GM23338 (cell line): ENCODE data around the gene FAM110A. TPM values are rescaled to one million over a fixed set of nuclear protein-coding genes. Genes with fewer than 3 reads are reported as not detected.

Source experiments
- ATAC-seq: fragments of 200-7000 bp; cut with Tn5 transposase; 3 replicates; pipeline ENCODE4 v1.9.1; 2020
- DNase-seq: peaks from one replicate; pipeline ENCODE4 v3.0.0-alpha.2; 2015; ENCODE audit warnings: low spot score
- H2AFZ ChIP-seq: fragments of 200-600 bp; sonication (generic); 2 replicates; pipeline ENCODE4 v1.8.0; 2016; ENCODE audit warnings: antibody characterized with exemption, mild to moderate bottlenecking, moderate library complexity
- H3F3A ChIP-seq: fragments of 200-600 bp; sonication (generic); replicated peaks from 2 replicates; pipeline ENCODE4 v1.8.0; 2017; ENCODE audit warnings: antibody characterized with exemption, mixed run types, low read depth
- H3K27ac ChIP-seq: fragments of 200-600 bp; sonication (generic); 2 replicates; pipeline ENCODE4 v1.6.1; 2016; ENCODE audit warnings: low read depth
- H3K27me3 ChIP-seq: fragments of 200-600 bp; sonication (generic); 2 replicates; pipeline ENCODE4 v1.8.0; 2016; ENCODE audit warnings: mild to moderate bottlenecking, mixed run types, moderate library complexity; ENCODE audit not compliant: insufficient read depth
- H3K36me3 ChIP-seq: fragments of 200-600 bp; sonication (generic); 2 replicates; pipeline ENCODE4 v1.8.0; 2016; ENCODE audit warnings: mild to moderate bottlenecking; ENCODE audit not compliant: insufficient read depth
- H3K4me1 ChIP-seq: fragments of 200-600 bp; sonication (generic); 2 replicates; pipeline ENCODE4 v1.8.0; 2016; ENCODE audit warnings: mild to moderate bottlenecking, moderate library complexity; ENCODE audit not compliant: insufficient read depth
- H3K4me2 ChIP-seq: fragments of 200-600 bp; sonication (generic); 2 replicates; pipeline ENCODE4 v1.7.1; 2017; ENCODE audit warnings: mixed run types
- H3K4me3 ChIP-seq: fragments of 200-600 bp; sonication (generic); 2 replicates; pipeline ENCODE4 v1.6.1; 2016; ENCODE audit warnings: mixed run types
- H3K79me2 ChIP-seq: fragments of 200-600 bp; sonication (generic); replicated peaks from 2 replicates; pipeline ENCODE4 v1.8.0; 2017; ENCODE audit warnings: mild to moderate bottlenecking; ENCODE audit not compliant: insufficient read depth
- H3K9me2 ChIP-seq: fragments of 200-600 bp; sonication (generic); 2 replicates; pipeline ENCODE4 v1.8.0; 2017; ENCODE audit not compliant: insufficient read depth
- H4K20me1 ChIP-seq: fragments of 200-600 bp; sonication (generic); replicated peaks from 2 replicates; pipeline ENCODE4 v1.8.0; 2017; ENCODE audit warnings: mild to moderate bottlenecking; ENCODE audit not compliant: insufficient read depth
- H3K27ac Mint-ChIP-seq: 2 replicates; pipeline ENCODE4 v1.8.0; 2020; ENCODE audit warnings: inconsistent platforms, mild to moderate bottlenecking, moderate library complexity, mixed read lengths
- H3K27me3 Mint-ChIP-seq: 3 replicates; pipeline ENCODE4 v1.8.0; 2022; ENCODE audit warnings: low read depth, mild to moderate bottlenecking, moderate library complexity, mixed read lengths, inconsistent platforms; ENCODE audit not compliant: insufficient read depth, poor library complexity
- H3K36me3 Mint-ChIP-seq: 3 replicates; pipeline ENCODE4 v1.8.0; 2021; ENCODE audit warnings: low read depth, mild to moderate bottlenecking, inconsistent platforms, moderate library complexity, mixed read lengths
- H3K4me1 Mint-ChIP-seq: 3 replicates; pipeline ENCODE4 v1.8.0; 2020; ENCODE audit warnings: mild to moderate bottlenecking, inconsistent platforms, mixed read lengths
- H3K4me3 Mint-ChIP-seq: 3 replicates; pipeline ENCODE4 v1.8.0; 2021; ENCODE audit warnings: moderate library complexity, mild to moderate bottlenecking, inconsistent platforms, mixed read lengths
- H3K9me3 Mint-ChIP-seq: 3 replicates; pipeline ENCODE4 v1.8.0; 2020; ENCODE audit warnings: moderate library complexity, mild to moderate bottlenecking, inconsistent platforms, mixed read lengths
- CREB1 ChIP-seq: fragments of 250-450 bp; sonication (Bioruptor Pico); IDR thresholded peaks from 2 replicates; pipeline ENCODE4 v1.5.0; 2020; ENCODE audit warnings: low read depth, mild to moderate bottlenecking, moderate library complexity
- CTCF ChIP-seq, 2 experiments: fragments of 200-600 bp in 1 of 2; sonication (generic) in 1 of 2; conservative IDR thresholded peaks; 2 replicates each; pipeline versions ENCODE4 v1.5.1 to v1.6.1; 2016 to 2017; ENCODE audit warnings: antibody characterized with exemption in 2 of 2, low read depth in 2 of 2, mild to moderate bottlenecking in 2 of 2, moderate library complexity in 1 of 2
- ETS1 ChIP-seq: IDR thresholded peaks from 2 replicates; pipeline ENCODE4 v1.6.1; 2016; ENCODE audit warnings: antibody characterized with exemption
- POLR2AphosphoS5 ChIP-seq: IDR thresholded peaks from 2 replicates; pipeline ENCODE4 v1.6.1; 2016; ENCODE audit warnings: antibody characterized with exemption, low read depth
- ZNF114 ChIP-seq: fragments of 250-450 bp; sonication (Bioruptor Pico); IDR thresholded peaks from 2 replicates; pipeline ENCODE4 v1.5.0; 2020; ENCODE audit warnings: mild to moderate bottlenecking, moderate library complexity
- polyA plus RNA-seq: library from polyadenylated mRNA; unstranded; fragments of >200 nt; fragmentation: Nextera tagmentation; extraction: Ambion mirVana; gene quantifications from 2 replicates; pipeline ENCODE4 v1.2.1, GENCODE V29; 2016
- total RNA-seq: library from RNA; depleted of rRNA; stranded (reverse); fragments of >200 nt; shearing (Covaris generic); gene quantifications from 2 replicates; pipeline ENCODE4 v1.2.3, GENCODE V29; 2014
- TF ChIP-seq, protein P1 (sequence below): fragments of 250-450 bp; sonication (Bioruptor Pico); IDR thresholded peaks from 2 replicates; pipeline ENCODE4 v1.5.0; 2020; ENCODE audit warnings: mild to moderate bottlenecking, moderate library complexity

FAM110A gene
- total and polyA plus RNA-seq, 2 experiments from 2014 or later = 10.7 to 13.7 TPM

DNA sequence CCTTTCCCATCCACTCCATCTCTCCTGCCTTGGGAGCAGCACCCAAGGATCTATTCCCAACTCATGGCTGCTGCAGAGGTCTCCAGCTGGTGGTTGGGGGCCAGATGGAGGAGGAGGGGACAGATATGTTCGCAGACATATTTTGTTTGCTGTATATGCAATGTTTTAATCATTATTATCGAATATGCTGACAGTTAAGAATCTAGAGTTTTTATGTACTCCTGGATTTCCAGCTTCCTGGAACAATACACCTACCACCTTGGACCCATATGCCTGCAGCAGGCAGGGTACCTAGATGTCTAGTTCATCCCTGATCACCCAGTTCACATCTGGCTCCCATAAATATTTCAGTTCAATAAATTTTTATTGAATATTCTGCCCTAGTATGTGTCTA, 9.0 kb downstream of the FAM110A start (continued):
- TF ChIP-seq, protein P1, sequence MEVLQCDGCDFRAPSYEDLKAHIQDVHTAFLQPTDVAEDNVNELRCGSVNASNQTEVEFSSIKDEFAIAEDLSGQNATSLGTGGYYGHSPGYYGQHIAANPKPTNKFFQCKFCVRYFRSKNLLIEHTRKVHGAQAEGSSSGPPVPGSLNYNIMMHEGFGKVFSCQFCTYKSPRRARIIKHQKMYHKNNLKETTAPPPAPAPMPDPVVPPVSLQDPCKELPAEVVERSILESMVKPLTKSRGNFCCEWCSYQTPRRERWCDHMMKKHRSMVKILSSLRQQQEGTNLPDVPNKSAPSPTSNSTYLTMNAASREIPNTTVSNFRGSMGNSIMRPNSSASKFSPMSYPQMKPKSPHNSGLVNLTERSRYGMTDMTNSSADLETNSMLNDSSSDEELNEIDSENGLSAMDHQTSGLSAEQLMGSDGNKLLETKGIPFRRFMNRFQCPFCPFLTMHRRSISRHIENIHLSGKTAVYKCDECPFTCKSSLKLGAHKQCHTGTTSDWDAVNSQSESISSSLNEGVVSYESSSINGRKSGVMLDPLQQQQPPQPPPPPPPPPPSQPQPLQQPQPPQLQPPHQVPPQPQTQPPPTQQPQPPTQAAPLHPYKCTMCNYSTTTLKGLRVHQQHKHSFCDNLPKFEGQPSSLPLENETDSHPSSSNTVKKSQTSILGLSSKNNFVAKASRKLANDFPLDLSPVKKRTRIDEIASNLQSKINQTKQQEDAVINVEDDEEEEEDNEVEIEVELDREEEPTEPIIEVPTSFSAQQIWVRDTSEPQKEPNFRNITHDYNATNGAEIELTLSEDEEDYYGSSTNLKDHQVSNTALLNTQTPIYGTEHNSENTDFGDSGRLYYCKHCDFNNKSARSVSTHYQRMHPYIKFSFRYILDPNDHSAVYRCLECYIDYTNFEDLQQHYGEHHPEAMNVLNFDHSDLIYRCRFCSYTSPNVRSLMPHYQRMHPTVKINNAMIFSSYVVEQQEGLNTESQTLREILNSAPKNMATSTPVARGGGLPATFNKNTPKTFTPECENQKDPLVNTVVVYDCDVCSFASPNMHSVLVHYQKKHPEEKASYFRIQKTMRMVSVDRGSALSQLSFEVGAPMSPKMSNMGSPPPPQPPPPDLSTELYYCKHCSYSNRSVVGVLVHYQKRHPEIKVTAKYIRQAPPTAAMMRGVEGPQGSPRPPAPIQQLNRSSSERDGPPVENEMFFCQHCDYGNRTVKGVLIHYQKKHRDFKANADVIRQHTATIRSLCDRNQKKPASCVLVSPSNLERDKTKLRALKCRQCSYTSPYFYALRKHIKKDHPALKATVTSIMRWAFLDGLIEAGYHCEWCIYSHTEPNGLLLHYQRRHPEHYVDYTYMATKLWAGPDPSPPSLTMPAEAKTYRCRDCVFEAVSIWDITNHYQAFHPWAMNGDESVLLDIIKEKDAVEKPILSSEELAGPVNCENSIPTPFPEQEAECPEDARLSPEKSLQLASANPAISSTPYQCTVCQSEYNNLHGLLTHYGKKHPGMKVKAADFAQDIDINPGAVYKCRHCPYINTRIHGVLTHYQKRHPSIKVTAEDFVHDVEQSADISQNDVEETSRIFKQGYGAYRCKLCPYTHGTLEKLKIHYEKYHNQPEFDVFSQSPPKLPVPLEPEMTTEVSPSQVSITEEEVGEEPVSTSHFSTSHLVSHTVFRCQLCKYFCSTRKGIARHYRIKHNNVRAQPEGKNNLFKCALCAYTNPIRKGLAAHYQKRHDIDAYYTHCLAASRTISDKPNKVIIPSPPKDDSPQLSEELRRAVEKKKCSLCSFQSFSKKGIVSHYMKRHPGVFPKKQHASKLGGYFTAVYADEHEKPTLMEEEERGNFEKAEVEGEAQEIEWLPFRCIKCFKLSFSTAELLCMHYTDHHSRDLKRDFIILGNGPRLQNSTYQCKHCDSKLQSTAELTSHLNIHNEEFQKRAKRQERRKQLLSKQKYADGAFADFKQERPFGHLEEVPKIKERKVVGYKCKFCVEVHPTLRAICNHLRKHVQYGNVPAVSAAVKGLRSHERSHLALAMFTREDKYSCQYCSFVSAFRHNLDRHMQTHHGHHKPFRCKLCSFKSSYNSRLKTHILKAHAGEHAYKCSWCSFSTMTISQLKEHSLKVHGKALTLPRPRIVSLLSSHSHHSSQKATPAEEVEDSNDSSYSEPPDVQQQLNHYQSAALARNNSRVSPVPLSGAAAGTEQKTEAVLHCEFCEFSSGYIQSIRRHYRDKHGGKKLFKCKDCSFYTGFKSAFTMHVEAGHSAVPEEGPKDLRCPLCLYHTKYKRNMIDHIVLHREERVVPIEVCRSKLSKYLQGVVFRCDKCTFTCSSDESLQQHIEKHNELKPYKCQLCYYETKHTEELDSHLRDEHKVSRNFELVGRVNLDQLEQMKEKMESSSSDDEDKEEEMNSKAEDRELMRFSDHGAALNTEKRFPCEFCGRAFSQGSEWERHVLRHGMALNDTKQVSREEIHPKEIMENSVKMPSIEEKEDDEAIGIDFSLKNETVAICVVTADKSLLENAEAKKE (CRISPR knock-in tag) = no peak

GRCh38 chr20:843912-844311, 10.4 kb downstream of the FAM110A start:
- H3K4me1 ChIP-seq = peaks cover 30% of the 10 kb centered on the region; the same call in 1 of the 2 replicates
- no peaks in the 10 kb centered on the region for H3K36me3 Mint-ChIP-seq
- H3K27me3 Mint-ChIP-seq = peaks cover 39% of the 10 kb centered on the region
- H2AFZ ChIP-seq = no peak overlapping the region
- no peaks in the 10 kb centered on the region for H3K36me3 ChIP-seq
- peaks cover 41% of the 10 kb centered on the region for H3K4me1 Mint-ChIP-seq
- no peaks in the 10 kb centered on the region for H3K79me2 ChIP-seq
- no peak for DNase-seq
- no peaks in the 10 kb centered on the region for H3K9me2 ChIP-seq
- H3K9me3 Mint-ChIP-seq = no peaks in the 10 kb centered on the region
- no peak overlapping the region for H3K27ac Mint-ChIP-seq
- H3K4me3 ChIP-seq = peak overlapping the region; percentile 76; the same call in 1 of the 2 replicates
- peaks cover 55% of the 10 kb centered on the region for H3K27me3 ChIP-seq
- H4K20me1 ChIP-seq = peaks cover 10% of the 10 kb centered on the region; the same call in 1 of the 2 replicates
- H3K4me2 ChIP-seq = peak overlapping the region; percentile 85; the same call in 1 of the 2 replicates
- H3K27ac ChIP-seq = no peak overlapping the region
- no peak overlapping the region for H3K4me3 Mint-ChIP-seq
- 0 out of 2 replicates have a peak, but pooled peaks cover 8% of the 10 kb centered on the region for H3F3A ChIP-seq
- ATAC-seq = no peak
- TF ChIP-seq ETS1 (no peak), CREB1 (no peak), CTCF (conservative IDR thresholded peaks at IDR 0.05; ENCODE audit: low read depth in 2 of 2) (no peak), ZNF114 (CRISPR knock-in tag) (no peak), POLR2AphosphoS5 (no peak)
- TF ChIP-seq, protein P1 (CRISPR knock-in tag) = no peak
